ENCODE measurements around the gene GJB6.

DNA sequence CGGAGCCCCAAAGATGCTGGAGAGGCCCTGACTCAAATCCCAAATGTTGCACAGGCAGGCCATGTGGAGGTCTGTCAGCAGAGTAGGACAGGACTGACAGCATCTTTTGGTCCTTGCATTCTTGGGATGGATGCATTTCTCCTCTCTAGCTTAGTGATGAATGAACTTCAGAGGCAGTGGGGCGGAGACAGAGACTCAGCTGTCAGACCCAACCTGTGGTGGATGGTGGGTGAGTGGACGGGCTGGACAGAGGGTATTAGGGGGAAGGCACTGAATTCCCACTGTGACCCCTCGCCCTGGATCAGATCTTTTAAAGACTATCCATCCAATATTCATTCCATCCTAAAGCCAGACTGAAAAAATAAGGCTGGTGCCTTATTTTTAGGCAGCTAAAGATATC, 39.3 kb upstream of the GJB6 start:
- TF ChIP-seq EZH2 (IDR thresholded peaks at IDR 0.05; ENCODE audit: borderline replicate concordance, insufficient read depth, low read length, poor library complexity, severe bottlenecking) (no peak), TAF1 (IDR thresholded peaks at IDR 0.05; ENCODE audit: low read depth) (no peak), POLR2AphosphoS5 (IDR thresholded peaks at IDR 0.05) (no peak), RAD21 (conservative IDR thresholded peaks at IDR 0.05) (no peak), EP300 (conservative IDR thresholded peaks at IDR 0.05; ENCODE audit: poor library complexity, severe bottlenecking) (no peak), MXI1 (conservative IDR thresholded peaks at IDR 0.05; ENCODE audit: poor library complexity, severe bottlenecking) (no peak)
- TF ChIP-seq, protein P1, sequence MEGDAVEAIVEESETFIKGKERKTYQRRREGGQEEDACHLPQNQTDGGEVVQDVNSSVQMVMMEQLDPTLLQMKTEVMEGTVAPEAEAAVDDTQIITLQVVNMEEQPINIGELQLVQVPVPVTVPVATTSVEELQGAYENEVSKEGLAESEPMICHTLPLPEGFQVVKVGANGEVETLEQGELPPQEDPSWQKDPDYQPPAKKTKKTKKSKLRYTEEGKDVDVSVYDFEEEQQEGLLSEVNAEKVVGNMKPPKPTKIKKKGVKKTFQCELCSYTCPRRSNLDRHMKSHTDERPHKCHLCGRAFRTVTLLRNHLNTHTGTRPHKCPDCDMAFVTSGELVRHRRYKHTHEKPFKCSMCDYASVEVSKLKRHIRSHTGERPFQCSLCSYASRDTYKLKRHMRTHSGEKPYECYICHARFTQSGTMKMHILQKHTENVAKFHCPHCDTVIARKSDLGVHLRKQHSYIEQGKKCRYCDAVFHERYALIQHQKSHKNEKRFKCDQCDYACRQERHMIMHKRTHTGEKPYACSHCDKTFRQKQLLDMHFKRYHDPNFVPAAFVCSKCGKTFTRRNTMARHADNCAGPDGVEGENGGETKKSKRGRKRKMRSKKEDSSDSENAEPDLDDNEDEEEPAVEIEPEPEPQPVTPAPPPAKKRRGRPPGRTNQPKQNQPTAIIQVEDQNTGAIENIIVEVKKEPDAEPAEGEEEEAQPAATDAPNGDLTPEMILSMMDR (IDR thresholded peaks at IDR 0.05; ENCODE audit: poor library complexity, severe bottlenecking), result no peak
- TF ChIP-seq, protein P2, sequence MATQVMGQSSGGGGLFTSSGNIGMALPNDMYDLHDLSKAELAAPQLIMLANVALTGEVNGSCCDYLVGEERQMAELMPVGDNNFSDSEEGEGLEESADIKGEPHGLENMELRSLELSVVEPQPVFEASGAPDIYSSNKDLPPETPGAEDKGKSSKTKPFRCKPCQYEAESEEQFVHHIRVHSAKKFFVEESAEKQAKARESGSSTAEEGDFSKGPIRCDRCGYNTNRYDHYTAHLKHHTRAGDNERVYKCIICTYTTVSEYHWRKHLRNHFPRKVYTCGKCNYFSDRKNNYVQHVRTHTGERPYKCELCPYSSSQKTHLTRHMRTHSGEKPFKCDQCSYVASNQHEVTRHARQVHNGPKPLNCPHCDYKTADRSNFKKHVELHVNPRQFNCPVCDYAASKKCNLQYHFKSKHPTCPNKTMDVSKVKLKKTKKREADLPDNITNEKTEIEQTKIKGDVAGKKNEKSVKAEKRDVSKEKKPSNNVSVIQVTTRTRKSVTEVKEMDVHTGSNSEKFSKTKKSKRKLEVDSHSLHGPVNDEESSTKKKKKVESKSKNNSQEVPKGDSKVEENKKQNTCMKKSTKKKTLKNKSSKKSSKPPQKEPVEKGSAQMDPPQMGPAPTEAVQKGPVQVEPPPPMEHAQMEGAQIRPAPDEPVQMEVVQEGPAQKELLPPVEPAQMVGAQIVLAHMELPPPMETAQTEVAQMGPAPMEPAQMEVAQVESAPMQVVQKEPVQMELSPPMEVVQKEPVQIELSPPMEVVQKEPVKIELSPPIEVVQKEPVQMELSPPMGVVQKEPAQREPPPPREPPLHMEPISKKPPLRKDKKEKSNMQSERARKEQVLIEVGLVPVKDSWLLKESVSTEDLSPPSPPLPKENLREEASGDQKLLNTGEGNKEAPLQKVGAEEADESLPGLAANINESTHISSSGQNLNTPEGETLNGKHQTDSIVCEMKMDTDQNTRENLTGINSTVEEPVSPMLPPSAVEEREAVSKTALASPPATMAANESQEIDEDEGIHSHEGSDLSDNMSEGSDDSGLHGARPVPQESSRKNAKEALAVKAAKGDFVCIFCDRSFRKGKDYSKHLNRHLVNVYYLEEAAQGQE (IDR thresholded peaks at IDR 0.05; ENCODE audit: borderline replicate concordance), result no peak

Data from neural cell (in vitro differentiated cells).